T-helper 1 cell treated with Interleukin-12 subunit alpha and Interleukin-12 subunit beta and Interleukin-4 antibody, amounts not matched to agents 30 ng/mL and 1 ng/mL, for 36 hours (primary cell): ENCODE measurements around the gene NID1. TPM values are rescaled to one million over a fixed set of nuclear protein-coding genes. Genes with fewer than 3 reads are reported as not detected.

Source experiments
- intact Hi-C: fragments of 100-400 bp; cut with micrococcal nuclease; formaldehyde crosslinking; loops from one replicate; pipeline ENCODE4 v1.15.1; 2024
- total RNA-seq: library from RNA; stranded (reverse); gene quantifications from 2 replicates; pipeline ENCODE4 v1.2.3, GENCODE V29; 2022

The NID1 gene
- total RNA-seq, 1 donor from 2014 or later, result 0.17 TPM

DNA sequence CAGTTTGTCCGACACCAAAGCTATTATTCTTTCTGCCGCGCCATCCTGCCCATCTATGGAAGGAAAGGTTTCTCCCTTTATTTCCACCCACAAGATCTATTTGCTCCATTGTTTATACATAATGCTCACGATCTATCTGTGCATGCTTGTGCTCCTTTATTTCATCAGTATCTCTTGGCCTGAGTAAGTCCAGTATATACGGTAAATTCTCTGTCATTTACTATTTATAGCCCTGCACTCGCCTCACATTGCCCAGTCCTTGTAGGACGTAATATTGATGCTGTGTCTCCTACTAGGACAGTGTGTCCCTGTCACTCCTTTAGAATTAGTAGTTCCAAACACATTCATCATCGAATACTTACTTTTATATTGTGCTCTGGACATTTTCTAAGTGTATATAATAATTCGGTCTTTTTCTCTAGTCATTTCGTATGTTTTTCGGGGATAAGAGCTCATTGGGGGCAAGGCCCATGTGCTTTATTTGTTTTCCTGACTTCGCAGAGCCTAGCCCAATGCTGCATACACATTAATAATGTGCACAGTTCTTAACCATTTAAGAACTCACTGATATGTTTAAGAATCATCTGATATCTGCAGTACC is 3.1 kb upstream of the NID1 start:
- intact Hi-C loops, result loop anchor here (1.0 to 10.0 kb wide), 5 partner anchors 17 to 563 kb away; partner anchors contain the start of genes B3GALNT2, GNG4 and LYST

GRCh38 chr1:236066828-236067386 is 2.0 kb upstream of the NID1 start:
- intact Hi-C loops, result loop anchor here (1.0 to 10.0 kb wide), 7 partner anchors 18 to 562 kb away; partner anchors contain the start of genes B3GALNT2, GNG4 and LYST

DNA sequence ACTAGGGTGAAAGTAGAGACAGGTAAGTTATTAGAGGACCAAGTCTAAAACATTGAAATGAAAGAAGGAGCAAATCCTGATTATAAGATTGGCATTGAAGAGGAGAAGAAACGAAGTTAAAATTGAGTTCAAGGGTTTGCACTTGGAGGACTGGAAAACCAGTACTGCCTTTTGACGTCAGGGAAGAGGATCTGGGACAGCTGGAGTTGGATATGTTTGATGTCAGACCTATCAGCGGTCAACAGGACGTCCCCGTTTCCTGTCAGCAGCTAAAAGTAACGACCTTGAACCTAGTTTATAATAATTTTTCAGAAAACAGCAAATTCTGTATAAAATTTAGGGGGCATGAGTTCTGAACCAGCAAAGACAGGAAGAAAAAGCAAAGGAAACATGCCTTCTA is 1.2 kb upstream of the NID1 start:
- intact Hi-C loops, result loop anchor here (1.0 to 10.0 kb wide), 6 partner anchors 19 to 561 kb away; partner anchors contain the start of genes B3GALNT2, GNG4 and LYST

GRCh38 chr1:236065509-236066005 is 667 bp upstream of the NID1 start:
- intact Hi-C loops, result loop anchor here (1.0 to 10.0 kb wide), 6 partner anchors 19 to 561 kb away; partner anchors contain the start of genes B3GALNT2, GNG4 and LYST

DNA sequence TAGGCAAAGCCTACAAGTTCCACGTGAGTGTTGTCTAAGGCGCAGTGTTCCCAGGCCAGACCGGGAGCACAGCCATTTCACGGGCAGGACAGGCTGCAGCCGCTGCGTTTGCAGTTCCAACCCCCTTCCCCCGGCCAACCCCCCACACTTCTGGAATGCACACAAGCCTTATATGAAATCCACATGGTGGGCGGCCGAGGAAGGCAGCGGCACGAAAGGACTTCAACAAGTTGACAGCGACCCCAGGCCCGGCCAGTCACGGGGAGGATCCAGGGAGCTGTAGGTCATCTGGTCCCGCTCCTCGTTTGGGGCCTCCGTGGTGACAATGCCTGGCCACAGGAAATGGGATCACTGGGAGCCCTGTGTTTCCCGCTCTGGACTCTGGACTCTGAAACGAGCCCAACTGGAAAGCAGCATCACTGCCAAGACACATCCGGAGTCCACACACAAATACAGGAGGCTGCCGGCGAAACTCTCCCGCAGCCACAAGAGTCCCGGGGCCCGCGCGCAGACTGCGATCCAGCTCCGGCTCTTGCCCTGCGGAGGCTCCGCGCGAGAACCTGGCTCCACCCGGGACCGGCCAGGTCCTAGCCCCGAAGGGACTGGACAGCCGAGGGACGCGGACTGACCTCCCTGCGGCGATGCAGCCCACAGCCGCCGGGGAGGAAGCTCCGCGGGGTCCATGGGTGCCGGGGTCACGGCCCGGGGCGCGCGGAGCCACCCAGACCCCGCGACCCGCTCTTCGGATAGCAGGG is 794 bp downstream of the NID1 start:
- intact Hi-C loops, result loop anchor here (10.0 kb wide), 2 partner anchors 419 to 559 kb away; partner anchors contain the start of genes B3GALNT2 and GNG4

DNA sequence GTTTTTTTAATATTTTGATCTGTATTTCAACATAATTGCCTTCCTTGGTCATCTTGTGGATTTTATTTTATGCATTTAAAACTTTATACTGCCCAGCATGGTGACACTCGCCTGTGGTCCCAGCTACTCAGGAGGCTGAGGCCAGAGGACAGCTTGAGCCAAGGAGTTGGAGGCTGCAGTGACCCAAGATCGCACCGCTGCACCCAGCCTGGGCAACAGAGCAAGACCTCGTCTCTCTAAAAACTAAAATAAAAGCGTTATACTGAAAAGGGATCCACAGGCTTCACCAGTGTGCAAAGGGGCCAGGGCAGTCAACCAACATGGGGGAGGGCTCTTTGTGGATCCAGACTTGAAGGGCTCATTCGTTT is 1.4 kb downstream of the NID1 start:
- intact Hi-C loops, result loop anchor here (10.0 kb wide), 2 partner anchors 419 to 559 kb away; partner anchors contain the start of genes B3GALNT2 and GNG4

DNA sequence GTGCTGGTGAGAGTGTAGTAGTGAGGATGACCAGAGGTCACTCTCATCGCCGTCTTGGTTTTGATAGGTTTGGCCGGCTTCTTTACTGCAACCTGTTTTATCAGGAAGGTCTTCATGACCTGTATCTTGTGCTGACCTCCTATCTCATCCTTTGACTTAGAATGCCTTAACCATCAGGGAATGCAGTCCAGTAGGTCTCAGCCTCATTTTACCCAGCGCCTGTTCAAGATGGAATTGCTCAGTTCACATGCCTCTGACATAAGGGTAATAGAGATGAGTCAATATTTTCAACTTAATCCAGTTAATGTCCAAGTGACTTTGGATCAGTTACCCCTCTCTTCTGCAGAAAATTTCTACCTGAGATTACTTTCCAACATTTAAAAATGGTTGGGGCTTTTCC is 4.6 kb downstream of the NID1 start:
- intact Hi-C loops, result loop anchor here (10.0 kb wide), 2 partner anchors 415 to 555 kb away; partner anchors contain the start of genes B3GALNT2 and GNG4

GRCh38 chr1:236059011-236059410 is 5.9 kb downstream of the NID1 start:
- intact Hi-C loops, result no loop called here

GRCh38 chr1:236058141-236058934 is 6.6 kb downstream of the NID1 start:
- intact Hi-C loops, result no loop called here

DNA sequence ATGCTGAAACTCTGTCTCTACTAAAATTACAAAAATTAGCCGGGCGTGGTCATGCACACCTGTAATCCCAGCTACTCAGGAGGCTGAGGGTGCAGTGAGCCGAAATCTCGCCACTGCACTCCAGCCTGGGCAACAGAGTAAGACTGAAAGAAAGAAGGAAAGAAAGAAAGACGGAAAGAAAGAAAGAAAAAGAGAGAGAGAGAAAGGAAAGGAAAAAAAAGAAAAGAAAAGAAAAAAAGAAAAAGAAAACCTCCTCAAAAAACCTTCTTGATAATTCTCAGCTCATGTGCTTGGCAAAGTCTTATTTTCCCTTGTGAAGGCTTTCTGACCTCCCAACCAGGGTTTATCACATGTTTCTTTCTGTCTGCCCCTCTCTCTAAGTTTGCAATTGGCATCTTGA is 7.3 kb downstream of the NID1 start:
- intact Hi-C loops, result no loop called here

- intact Hi-C loops, result no loop called here
Observed at GRCh38 chr1:236052232-236052993, 12.5 kb downstream of the NID1 start.

DNA sequence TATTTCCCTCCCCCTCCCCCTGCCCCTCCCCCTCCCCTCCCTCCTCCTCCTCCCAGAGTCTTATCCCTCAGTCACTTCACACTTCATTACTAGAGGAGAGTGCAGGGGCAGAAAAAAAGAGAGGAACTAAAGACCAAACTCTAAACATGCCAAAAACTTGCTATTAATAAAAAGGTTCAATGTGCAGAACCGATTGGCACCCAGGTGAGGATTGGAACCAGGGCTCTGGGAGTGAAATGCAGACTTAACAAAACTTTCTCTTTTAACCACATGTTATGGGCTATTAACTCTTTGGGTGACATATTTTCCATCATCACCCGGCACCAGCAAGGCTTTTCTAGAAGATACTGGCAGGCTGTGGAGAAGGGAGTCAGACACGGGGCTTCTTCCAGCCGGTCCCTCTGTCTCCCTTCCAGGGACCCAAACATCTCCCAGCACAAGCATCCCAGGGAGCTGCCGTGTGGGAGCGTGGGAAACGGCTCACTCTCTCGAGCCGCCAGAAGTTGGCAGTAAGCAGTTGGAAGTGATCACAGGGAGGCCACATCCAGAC is 13.6 kb downstream of the NID1 start:
- intact Hi-C loops, result no loop called here

- intact Hi-C loops, result no loop called here
Observed at GRCh38 chr1:236045771-236046170, 19.1 kb downstream of the NID1 start.

GRCh38 chr1:236044341-236044740 is 20.5 kb downstream of the NID1 start:
- intact Hi-C loops, result no loop called here

DNA sequence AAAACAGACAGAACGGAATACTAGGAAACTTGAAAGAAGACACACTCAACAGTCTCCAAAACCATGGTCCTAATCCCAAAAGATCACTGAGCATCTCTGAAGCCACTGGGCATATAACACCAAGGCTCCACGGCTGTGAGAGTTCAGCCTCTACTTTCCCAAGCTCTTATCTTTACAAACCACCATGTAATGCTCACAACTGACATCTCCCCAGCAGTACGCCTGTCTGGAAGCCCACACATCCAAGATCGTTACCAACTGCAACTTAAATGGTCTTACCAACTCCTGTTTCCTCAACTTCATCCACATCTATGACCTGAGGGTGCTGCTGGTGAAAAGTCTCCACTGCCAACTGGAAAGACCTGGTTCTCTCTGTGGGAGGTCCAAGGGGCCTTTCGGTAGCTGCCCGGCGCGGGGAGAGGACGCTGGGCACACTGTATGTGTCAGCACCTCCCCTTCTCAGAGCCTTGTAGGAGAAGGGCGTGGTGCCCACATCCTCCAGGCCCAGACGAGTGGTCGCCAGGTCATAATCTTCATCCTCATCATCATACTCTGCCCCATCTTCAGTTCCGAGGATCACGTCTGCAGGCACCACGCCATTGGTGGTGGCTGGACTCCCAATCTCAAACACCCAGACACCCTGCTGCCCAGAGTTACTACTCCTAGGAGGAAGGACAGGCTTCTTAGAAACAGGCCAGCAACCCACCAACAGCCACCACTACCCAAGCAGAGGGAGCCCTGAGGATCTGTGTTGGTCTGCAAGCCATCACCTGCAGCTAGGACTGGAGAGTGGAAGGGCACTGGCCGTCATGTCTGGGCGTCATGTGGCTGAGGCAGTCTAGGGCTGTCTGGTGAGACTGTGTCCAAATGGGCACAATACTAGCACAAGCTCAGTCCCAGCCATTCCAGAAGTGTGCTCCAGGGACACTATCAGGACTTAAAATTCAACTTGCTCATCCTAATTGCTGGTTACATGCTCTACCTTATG is 23.0 kb downstream of the NID1 start:
- intact Hi-C loops, result no loop called here

DNA sequence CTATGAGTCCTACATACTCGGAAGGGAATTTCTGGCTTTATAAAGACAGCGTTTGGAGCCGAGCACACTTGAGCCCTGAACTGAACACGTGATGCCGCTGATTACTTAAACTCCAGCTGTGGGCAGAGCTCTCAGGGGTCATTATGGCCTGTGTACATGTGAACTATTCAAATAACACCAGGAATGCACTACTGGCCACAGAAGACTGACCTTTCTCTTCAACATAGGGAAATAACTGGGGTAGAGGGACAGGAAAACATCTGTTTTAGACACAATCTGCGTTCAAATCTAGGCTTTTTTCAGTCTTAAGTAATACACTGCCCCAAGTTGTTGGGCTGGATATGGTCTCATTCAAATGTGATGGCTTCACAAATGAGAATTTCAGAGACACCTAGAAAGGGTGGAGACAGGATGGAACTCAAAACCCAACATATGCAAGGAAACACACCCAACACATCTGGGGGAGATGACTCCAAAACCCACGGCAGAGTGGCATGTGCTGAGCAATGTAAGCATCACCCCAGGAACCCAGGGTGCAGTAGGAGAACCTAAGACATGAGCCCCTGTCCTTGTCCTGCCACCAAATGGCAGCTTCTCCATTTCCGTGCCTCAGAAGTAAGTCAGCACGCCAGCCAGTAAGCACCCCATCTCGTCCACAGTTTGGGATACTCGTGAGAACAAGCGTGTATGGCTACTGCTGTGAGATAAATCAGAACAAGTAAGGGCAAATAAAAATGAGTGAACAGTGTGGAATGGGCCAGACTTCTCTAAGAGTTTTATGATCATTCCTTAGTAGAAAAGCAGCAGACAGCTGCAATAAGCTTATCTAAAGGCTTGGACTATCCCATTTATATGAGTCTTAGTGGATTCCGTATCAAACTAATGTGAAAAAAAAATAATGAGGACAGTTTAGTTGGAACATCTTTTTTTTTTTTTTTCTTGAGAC is 24.9 kb downstream of the NID1 start:
- intact Hi-C loops, result no loop called here

GRCh38 chr1:236038034-236038433 is 26.9 kb downstream of the NID1 start:
- intact Hi-C loops, result no loop called here

GRCh38 chr1:236035681-236036101 is 29.2 kb downstream of the NID1 start:
- intact Hi-C loops, result no loop called here
